GM18507 (cell line): ENCODE results near the gene VCL.
"Not testable (repeated sequence)": the region's sequence is repeated elsewhere in the genome, so short reads cannot be mapped to it uniquely, and the experiment has no call there.

ENCODE experiments used
- DNase-seq: peaks from one replicate; pipeline ENCODE4 v3.0.0; 2011; ENCODE audit warnings: low read depth; ENCODE audit not compliant: insufficient read length; ENCODE audit errors: extremely low spot score
- FAIRE-seq: peaks from 2 replicates; lab custom pipeline; 2011; peaks lifted over from hg19 to GRCh38; lab: Jason Lieb, UNC

Gene VCL

GRCh38 chr10:73997787-73998622 is at the start of gene VCL:
Gene VCL (plus strand): TSS chr10:73998116. CDS start chr10:73998208, 92 bp downstream.
- DNase-seq, result peak; percentile 93
- peak; percentile 88 for FAIRE-seq

- FAIRE-seq (no peak), DNase-seq (no peak)
Measured at GRCh38 chr10:73948947-73949633, 48.8 kb upstream of the VCL start.

- DNase-seq, result no peak
- no peak for FAIRE-seq
Measured at GRCh38 chr10:73950155-73950948, 47.6 kb upstream of the VCL start.

GRCh38 chr10:73953665-73954064 is 44.3 kb upstream of the VCL start:
- FAIRE-seq, result no peak

GRCh38 chr10:73954737-73955136 is 43.2 kb upstream of the VCL start:
- DNase-seq, result no peak
- FAIRE-seq, result no peak

More at GRCh38 chr10:73953665-73954064, 44.3 kb upstream of the VCL start:
- no peak for DNase-seq

GRCh38 chr10:73955719-73956118 is 42.2 kb upstream of the VCL start:
- DNase-seq (no peak), FAIRE-seq (no peak)

GRCh38 chr10:73956476-73957359 is 41.2 kb upstream of the VCL start:
- peak; percentile 35 for DNase-seq
- FAIRE-seq, result peak; percentile 66

GRCh38 chr10:73959484-73960243 is 38.3 kb upstream of the VCL start:
- no peak for DNase-seq
- peak; percentile 72 for FAIRE-seq

- DNase-seq (no peak), FAIRE-seq (no peak)
Measured at GRCh38 chr10:73962386-73962785, 35.5 kb upstream of the VCL start.

GRCh38 chr10:73963533-73963932 is 34.4 kb upstream of the VCL start:
- DNase-seq, FAIRE-seq: not testable (repeated sequence)

- no peak for FAIRE-seq
- DNase-seq, result no peak
Measured at GRCh38 chr10:73964743-73965142, 33.2 kb upstream of the VCL start.

GRCh38 chr10:73965267-73965889 is 32.5 kb upstream of the VCL start:
- not testable (repeated sequence) for DNase-seq, FAIRE-seq

GRCh38 chr10:73965890-73966768 is 31.8 kb upstream of the VCL start:
- DNase-seq (no peak), FAIRE-seq (no peak)

- DNase-seq (no peak), FAIRE-seq (no peak)
Measured at GRCh38 chr10:73967022-73967429, 30.9 kb upstream of the VCL start.

GRCh38 chr10:73967544-73967943 is 30.4 kb upstream of the VCL start:
- DNase-seq (no peak), FAIRE-seq (no peak)

- DNase-seq, result no peak
- no peak for FAIRE-seq
Measured at GRCh38 chr10:73968098-73968521, 29.8 kb upstream of the VCL start.

GRCh38 chr10:73969224-73969841 is 28.6 kb upstream of the VCL start:
- FAIRE-seq, result no peak

More at GRCh38 chr10:73969224-73969841, 28.6 kb upstream of the VCL start:
- DNase-seq, result no peak
